T-helper 2 cell (primary cell): Measurements from ENCODE around the gene REXO5.

Experiments used
- DNase-seq, 5 experiments: peaks; one replicate each; pipeline versions ENCODE4 v3.0.0 to v3.0.0-alpha.2; 2012 to 2022

Gene REXO5

DNA sequence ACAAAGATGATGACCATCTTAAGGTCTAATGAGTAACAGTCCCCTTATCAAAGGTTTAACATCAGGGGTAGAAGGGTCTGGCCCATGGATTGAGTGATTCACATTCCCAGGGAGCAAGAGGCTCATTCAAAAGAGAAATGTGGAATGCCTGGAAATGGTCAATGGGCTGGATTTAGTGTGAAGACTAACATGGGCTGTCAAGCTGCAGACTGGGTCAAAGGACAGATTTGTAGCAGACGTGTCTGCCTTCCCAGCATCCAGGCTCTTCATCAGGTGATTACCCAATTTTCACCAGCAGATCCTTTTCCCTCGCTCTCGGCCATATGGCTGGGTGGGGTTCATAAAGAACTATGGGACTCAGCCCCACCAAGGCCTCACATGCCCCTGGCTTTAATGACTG, 67.0 kb downstream of the REXO5 start:
- DNase-seq: no peak

DNA sequence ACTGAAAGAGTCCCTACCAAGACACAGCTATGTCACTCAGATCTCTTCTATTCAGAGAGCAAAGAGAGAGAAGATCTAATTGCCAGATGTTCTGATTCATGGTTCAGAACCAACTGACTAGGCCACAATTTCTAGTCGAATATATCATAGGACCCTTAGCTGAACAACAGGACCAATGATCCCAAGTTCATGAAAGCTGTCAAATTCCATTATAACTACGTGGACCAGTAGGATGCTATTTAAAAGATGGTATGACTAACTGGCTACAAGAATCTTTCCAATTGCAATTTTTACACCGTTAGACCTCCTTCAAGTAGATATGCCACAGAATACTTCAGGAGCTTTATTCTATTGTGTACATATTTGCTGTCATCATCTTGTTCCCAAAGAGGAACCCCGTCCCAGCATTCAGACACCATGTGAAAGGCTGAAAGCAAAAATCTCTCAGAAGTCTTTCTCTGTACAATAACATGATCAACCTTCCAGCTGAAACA, 67.8 kb downstream of the REXO5 start:
- no peak for DNase-seq

DNA sequence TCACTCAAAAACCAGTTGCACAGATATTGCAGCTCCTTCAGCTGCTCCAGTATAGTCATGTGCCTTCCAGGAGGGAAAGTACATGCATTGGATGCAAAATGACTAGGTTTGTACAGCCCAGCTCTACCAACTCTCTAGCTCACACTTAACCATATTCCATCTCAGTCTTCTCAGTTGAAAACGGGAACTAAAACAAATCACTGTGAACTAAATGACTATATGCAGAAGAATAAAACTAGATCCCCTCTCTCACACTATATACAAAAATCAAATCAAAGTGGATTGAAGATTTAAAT, 69.0 kb downstream of the REXO5 start:
- DNase-seq: peak in 1 of 5 experiments; percentile 47

DNA sequence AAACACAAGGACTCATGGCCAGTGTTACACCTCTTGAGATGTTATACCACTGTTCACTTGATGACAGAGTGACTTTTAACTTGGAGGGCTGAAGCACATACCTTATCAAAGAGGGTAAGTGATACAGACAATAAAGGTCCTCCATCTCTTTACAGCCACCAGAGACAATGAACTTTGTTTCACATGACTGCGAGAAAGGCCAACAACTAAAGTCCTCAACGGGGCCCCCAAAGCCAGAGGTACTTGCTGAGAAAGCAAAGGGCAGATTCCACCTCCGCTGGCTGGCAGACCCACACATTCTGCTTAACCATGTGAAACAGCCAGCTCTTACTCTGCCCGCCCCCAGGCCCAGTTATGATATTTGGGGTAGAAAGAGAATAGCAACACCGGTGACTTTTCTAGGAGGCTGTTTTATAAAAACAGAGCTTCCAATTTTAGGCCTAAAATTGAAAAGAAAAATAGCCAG, 72.4 kb downstream of the REXO5 start:
- no peak for DNase-seq

DNA sequence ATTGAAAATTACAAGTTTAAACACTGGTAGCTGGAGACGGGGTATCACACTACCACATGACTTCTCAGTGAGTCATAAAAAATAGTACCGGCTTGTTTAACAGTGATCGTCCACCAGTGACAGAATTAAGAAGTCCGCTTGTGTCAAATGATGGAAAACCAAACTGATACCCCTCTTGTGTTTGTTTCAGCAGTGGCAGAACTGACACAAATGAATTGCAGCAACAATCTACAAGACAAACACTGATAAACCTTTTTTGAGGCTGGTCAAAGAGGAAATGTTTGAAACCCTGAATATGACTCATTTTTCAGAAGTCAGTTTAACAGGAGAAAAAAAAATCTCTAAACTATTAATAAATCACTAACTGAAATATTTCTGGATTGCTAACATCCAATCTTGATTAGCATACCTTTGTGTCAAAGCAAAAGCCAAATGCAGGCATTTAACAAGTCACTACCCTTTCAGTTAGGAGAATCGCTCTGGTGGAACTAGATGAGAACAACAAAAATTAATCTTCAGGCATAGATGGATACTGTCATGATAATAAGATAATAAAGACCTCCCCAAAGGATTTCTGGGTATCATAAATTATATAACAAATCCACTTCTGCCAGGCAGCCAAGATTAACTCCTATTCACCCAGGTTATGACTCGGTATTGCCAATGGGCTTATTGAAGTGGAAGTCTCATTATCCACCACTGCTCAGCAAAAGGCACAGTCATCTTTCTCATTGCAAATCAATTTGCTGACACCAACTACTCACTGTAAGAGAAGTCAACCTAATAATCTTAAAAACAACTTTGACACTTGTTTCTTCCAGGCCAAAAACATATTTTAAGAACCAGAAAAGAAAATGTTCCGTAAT, 73.1 kb downstream of the REXO5 start:
- peak in 1 of 5 experiments; percentile 69 for DNase-seq

DNA sequence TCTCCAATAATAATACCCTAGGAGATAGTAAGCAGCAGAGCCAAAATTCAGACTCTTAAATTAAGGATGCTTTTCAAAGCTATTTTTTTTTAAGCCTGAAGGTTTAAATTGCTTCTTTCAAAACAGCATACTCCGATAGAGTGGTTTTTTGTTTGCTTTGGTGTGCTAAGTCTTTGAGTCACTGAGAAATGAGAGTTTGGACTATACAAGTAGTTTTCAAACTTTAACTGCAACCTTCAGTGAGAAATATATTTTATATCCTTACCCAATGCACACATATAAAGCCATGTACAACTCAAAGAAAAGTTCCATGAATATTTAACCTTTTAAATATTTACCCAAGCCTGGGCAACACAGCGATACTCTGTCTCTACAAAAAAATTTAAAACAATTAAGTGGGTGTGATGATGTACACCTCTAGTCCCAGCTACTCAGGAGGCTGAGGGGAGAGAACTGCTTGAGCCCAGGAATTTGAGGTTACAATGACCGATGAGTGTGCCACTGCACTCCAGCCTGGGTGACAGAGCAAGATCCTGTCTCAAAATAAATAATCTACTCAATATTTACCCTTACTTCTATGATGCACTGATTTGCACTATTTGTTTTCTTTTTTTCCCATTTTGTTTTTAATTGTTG, 74.7 kb downstream of the REXO5 start:
- no peak for DNase-seq

DNA sequence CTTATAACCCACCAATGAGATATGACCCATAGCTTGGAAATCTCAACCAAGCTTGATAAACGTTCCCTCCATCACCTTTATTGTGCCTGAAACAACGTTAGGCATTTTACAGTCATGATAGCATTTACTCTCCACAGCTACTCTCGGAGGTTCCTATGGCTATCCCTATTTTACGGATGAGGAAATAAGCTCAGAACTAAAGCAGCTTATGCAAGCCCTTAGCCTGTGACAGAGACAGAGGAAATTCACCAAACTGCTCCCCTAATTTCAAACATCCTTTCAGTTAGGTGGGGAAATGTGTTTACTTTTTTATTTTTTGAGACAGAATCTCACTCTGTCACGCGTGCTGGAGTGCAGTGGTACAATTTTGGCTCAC, 75.2 kb downstream of the REXO5 start:
- no peak for DNase-seq

DNA sequence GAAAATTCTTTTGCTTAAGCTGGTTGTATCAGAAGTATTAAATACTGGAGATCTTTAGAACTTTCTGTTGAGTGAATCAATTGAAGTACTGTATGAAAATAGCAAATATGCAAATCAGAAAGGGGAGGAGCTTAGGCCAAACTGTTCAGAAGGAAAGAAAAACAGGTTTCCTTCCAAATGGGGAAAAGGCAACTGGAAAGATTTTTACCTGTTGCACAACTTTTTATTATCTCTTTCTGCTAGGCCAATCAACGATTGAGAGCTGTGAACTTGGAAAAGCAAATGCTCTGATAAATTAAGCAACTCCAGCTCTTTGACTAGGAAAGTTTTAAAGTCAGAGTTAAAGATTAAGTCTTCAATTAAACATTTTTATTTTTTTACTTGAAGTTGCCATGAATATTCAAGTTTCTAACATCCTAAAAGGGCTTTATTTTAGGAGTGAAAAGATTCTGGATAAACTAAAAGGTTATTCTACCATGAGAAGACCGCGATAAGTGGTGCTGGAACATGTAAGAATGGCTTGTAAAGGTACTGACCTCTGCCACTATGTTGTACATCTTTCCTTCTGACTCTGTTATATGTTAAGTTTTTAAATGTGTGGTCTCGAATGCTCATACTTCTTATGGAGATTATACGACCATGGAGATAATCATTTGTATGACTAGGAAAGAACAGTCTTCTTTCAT, 77.4 kb downstream of the REXO5 start:
- DNase-seq: no peak

DNA sequence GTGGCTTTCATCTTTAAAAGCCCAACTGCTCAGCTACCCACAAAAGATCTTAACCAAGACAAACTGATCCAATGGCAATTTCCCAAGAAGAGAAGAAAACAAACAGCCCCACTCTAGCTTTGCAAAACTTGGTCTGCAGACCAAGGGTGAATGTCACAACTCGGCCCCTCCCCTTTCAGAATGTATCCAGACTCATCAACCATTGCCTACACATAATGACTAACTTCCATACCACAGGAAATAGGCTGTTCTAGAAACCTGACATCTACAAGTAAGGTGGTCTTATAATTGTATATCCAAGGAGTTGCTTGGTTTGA, 77.9 kb downstream of the REXO5 start:
- DNase-seq: peak in 1 of 5 experiments; percentile 86

DNA sequence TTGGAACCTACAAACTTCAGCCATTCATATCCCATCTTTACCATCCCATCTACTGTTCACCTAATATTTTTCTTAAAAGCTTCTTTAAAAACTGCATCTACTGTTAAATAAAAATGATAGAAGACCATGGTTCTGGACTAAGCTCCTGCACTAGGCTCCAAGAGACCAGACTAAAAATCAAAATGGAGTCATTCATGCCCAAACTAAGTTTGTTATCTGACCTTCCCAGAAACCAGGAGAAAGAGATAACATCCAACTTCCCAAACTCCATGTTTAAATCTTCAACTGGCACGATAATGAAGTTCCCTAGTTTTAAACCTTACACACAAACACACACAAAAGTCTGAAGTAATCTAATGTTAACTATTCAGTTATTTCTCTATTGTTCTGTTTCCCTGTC, 80.0 kb downstream of the REXO5 start:
- DNase-seq: no peak

DNA sequence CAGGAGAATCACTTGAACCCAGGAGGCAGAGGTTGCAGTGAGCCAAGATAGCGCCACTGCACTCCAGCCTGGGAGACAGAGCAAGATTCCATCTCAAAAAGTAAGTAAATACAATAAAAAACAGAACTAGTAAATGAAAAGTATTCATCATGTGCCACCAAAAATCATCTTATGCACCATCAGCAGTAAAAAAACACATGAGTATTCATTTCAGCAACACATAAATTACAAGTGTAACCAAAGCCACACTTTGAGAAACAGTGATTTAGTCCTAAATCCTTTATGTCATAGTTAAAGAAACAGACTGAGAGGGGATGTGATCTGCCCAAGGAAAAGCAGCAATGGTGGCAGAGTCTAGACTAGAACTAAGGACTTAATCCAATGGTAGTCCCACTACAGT, 80.9 kb downstream of the REXO5 start:
- DNase-seq: peak in 1 of 5 experiments; percentile 36

DNA sequence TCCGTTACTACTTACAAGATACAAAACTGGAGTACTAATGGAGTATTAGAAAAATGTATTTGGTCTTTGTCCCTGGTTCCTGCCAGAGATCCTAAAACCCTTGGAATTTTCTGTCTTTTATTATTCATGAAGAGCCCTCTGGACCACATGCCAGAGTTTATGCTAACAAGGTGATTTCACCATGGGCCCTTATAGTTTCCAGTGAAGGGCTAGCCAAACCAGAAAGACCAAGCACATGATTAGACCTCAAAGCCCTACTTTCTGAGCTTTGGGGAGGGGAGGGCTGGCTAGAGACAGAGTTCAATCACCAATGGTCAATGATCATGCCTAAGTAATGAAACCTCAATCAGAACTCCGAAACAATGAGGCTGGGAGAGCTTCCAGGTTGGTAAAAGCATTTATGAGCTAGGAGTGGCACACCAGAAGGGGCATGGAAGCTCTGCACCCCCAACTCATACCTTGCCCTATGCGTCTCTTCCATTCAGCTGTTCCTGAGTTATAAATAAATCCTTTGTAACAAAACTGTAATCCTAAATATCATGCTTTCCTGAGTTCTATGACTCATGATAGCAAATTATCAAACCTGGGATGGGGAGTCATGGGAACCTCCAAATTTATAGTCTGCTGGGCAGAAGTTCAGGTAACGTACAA, 83.4 kb downstream of the REXO5 start:
- DNase-seq: no peak

DNA sequence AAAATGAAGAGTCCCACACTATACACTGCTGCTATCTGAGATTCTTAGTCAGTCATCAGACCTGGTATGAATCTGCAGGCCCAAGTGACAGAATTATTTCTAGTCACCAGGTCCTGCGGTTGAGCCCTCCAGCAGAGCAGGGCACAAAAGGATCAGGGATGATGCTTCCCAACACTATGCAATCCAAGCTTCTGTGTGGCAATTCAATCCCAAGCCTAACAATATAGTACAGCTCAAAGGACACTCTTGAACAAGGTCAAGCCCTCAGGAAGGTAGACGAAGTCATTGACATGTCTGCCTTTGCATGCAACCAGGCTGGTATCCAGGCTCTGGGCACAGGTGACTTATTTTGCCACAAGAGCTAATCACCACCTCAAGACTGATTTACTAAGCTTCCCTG, 88.1 kb downstream of the REXO5 start:
- DNase-seq: no peak

DNA sequence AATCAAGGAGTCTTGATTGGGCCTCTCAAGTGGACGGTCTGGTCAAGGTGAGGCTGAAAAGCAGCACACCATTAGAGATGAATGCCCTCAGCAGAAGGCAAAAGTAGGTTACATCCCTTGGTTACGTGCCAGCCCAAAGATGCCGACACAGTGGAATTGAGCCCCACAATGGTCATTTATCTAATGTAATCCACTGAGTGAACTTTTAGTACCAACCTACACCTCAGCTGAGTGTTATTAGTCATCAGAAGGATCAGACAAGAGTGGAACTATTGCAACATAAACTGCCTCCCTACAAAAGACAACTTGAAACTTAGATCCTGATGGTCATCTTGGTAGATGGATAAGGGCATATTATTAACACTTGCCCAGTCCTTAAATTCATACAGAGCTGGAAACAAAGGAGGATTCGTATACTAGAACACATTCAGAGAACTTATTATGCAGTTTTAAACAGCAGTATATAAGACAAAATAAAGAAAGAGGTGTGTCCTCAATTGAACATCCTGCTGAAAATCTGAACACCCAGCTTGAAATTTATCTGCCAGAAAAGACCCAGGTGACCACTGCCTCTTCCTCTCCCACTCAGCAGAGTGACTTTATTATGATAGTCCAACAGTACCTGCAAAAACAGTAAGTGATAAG, 91.0 kb downstream of the REXO5 start:
- DNase-seq: no peak

DNA sequence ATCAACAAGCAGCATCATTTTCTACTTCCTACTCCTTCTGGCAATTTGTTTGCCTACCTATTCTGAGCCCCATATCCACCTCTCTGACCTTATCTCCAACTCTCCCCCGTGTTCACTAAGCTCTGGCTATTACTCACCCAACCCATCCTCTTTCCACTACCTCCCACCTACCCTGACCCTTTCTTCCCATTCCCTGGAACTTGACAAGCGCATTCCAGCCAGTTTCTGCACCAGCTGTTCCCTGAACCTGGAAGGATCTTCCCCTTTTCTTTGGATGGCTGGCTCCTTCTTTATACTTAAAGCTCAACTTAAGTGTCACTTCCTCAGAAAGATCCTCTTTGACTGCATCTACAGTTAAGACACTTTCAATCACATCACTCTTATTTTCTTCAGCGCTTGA, 91.6 kb downstream of the REXO5 start:
- DNase-seq: no peak

DNA sequence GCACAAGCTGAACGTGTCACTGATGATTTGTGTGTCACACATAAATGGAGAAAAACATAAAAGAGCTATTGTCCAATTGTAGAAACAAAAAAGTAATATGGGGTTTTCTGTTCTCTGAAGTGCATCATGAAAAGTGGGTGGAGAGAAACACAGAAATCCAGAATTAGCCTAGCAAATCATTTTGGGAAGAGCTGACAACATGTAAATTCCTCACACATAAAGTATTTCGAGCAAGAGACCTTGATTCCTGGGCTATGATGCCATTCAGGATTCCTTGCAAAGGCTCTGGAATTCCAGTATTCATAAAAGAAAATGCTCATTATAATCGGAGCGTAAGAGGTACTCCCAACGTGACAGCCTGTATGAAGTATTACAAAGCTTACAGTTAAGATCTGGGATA, 92.7 kb downstream of the REXO5 start:
- no peak for DNase-seq
